Prostate gland (tissue), 2 donors: ENCODE data around the gene NPC1. TPM values are rescaled to one million over a fixed set of nuclear protein-coding genes. Genes with fewer than 3 reads are reported as not detected.
A peak's percentile ranks its signal among the peaks of the same experiment; 100 is the strongest.

Experiments
- DNase-seq: peaks from one replicate; pipeline ENCODE4 v3.0.0-alpha.2; 2019; ENCODE audit warnings: low spot score
- H3K27ac ChIP-seq, 2 donors: fragments of 200-600 bp; sonication (generic); 2 replicates each; pipeline ENCODE4 v1.5.1; 2017 to 2019
- H3K27me3 ChIP-seq: fragments of 200-600 bp; sonication (generic); replicated peaks from 2 replicates; pipeline ENCODE4 v1.5.1; 2019; ENCODE audit not compliant: insufficient read depth
- H3K36me3 ChIP-seq, 2 donors: fragments of 200-600 bp; sonication (generic); 1 replicate in 1 of 2; 2 replicates in 1 of 2; pipeline versions ENCODE4 v1.5.1 to v1.8.1; 2017 to 2019
- H3K4me1 ChIP-seq: fragments of 200-600 bp; sonication (generic); replicated peaks from 2 replicates; pipeline ENCODE4 v1.5.1; 2019
- H3K4me3 ChIP-seq, 2 donors: fragments of 200-600 bp; sonication (generic); 2 replicates each; pipeline ENCODE4 v1.5.1; 2017 to 2019
- H3K9me3 ChIP-seq: fragments of 200-600 bp; sonication (generic); 2 replicates; pipeline ENCODE4 v1.5.1; 2017
- CTCF ChIP-seq, 4 experiments: fragments of 200-600 bp in 2 of 4; fragments of 450-650 bp in 2 of 4; sonication (generic) in 2 of 4; IDR thresholded peaks; 1 replicate in 3 of 4; 2 replicates in 1 of 4; pipeline ENCODE4 v1.5.1; 2016 to 2019; ENCODE audit warnings: antibody characterized with exemption in 4 of 4, mild to moderate bottlenecking in 2 of 4, moderate library complexity in 2 of 4
- POLR2A ChIP-seq: fragments of 450-650 bp; IDR thresholded peaks from one replicate; pipeline ENCODE4 v1.6.1; 2016; ENCODE audit warnings: antibody characterized with exemption, mild to moderate bottlenecking
- POLR2AphosphoS5 ChIP-seq: sonication (generic); formaldehyde crosslinking; IDR thresholded peaks from one replicate; pipeline ENCODE4 v1.6.1; 2017; ENCODE audit warnings: antibody characterized with exemption
- WGBS: methylation state at CpG from one replicate; pipeline ENCODE4 v1.1.5; 2018; 5-methylcytosine and 5-hydroxymethylcytosine counted together
- intact Hi-C: fragments of 100-400 bp; cut with DNase I; formaldehyde crosslinking; loops from one replicate; pipeline ENCODE4 v1.14.2; 2022
- total RNA-seq, 2 donors: library from RNA; depleted of rRNA; stranded (reverse); fragments of >200 nt; gene quantifications; one replicate each; pipeline ENCODE4 v1.1.0, GENCODE V29; 2016

NPC1 gene
- total RNA-seq, 2 donors from 2014 or later: 32.0 to 63.5 TPM

GRCh38 chr18:23503963-23504344 is 82.4 kb downstream of the NPC1 start:
- intact Hi-C loops: loop anchor here (2.0 to 10.0 kb wide), 4 partner anchors 51 to 369 kb away; partner anchors contain the start of genes CABLES1, NPC1 and RIOK3
- Histone ChIP-seq H3K9me3 (no peaks in the 10 kb centered on the region), H3K4me3 (peak overlapping the region; percentile 79 to 90), H3K4me1 (no peaks in the 10 kb centered on the region), H3K27ac (peak overlapping the region; percentile 9 to 91), H3K27me3 (no peaks in the 10 kb centered on the region), H3K36me3 (no peaks in the 10 kb centered on the region)
- 4% methylated on average over 21 of the region's 21 CpGs for WGBS
- no peak for DNase-seq
- TF ChIP-seq CTCF (IDR thresholded peaks at IDR 0.05) (no peak), POLR2A (no peak), POLR2AphosphoS5 (no peak)

GRCh38 chr18:23503038-23503962 is 83.0 kb downstream of the NPC1 start, which contains the start of gene RMC1:
Gene RMC1 (plus strand): TSS chr18:23503511. CDS start chr18:23503619, 108 bp downstream.
- H3K27ac ChIP-seq: peak within 1 kb of the TSS; percentile 91 to 92
- H3K4me3 ChIP-seq: peak within 1 kb of the TSS; percentile 79 to 90
- TF ChIP-seq POLR2A (peak; percentile 72), CTCF (IDR thresholded peaks at IDR 0.05) (peak in 2 of 4 experiments; percentile 12 to 32), POLR2AphosphoS5 (peak; percentile 87)
- H3K36me3 ChIP-seq: no peaks in the 10 kb centered on the region
- WGBS: under 1% methylated on average over 75 of the region's 110 CpGs
- H3K27me3 ChIP-seq: no peaks in the 10 kb centered on the region
- intact Hi-C loops: loop anchor here (5.0 to 10.0 kb wide), 3 partner anchors 66 to 368 kb away; partner anchors contain the start of genes CABLES1 and NPC1
- DNase-seq: peak; percentile 93
- H3K9me3 ChIP-seq: no peaks in the 10 kb centered on the region
- no peaks in the 10 kb centered on the region for H3K4me1 ChIP-seq

GRCh38 chr18:23502516-23503037 is 83.7 kb downstream of the NPC1 start:
- Histone ChIP-seq H3K9me3 (no peaks in the 10 kb centered on the region), H3K4me1 (no peaks in the 10 kb centered on the region)
- intact Hi-C loops: loop anchor here (5.0 to 10.0 kb wide), 3 partner anchors 65 to 368 kb away; partner anchors contain the start of genes CABLES1 and NPC1

GRCh38 chr18:23501626-23502025 is 84.7 kb downstream of the NPC1 start:
- H3K27me3 ChIP-seq: no peaks in the 10 kb centered on the region
- no peak overlapping the region for H3K27ac ChIP-seq
- no peaks in the 10 kb centered on the region for H3K36me3 ChIP-seq
- intact Hi-C loops: loop anchor here (5.0 to 10.0 kb wide), 3 partner anchors 64 to 367 kb away; partner anchors contain the start of genes CABLES1 and NPC1
- WGBS: 88% methylated on average over 6 of the region's 6 CpGs
- no peaks in the 10 kb centered on the region for H3K4me1 ChIP-seq
- no peak overlapping the region for H3K4me3 ChIP-seq
- TF ChIP-seq CTCF (IDR thresholded peaks at IDR 0.05): no peak
- TF ChIP-seq POLR2AphosphoS5: no peak
- no peak for TF ChIP-seq POLR2A
- no peak for DNase-seq
- no peaks in the 10 kb centered on the region for H3K9me3 ChIP-seq

More at GRCh38 chr18:23502516-23503037, 83.7 kb downstream of the NPC1 start:
- Histone ChIP-seq H3K4me3 (peak overlapping the region; percentile 79 to 90), H3K36me3 (no peaks in the 10 kb centered on the region), H3K27me3 (no peaks in the 10 kb centered on the region), H3K27ac (peak overlapping the region; percentile 91 to 92)
- 23% methylated on average over 6 of the region's 6 CpGs for WGBS
- TF ChIP-seq POLR2A (no peak), POLR2AphosphoS5 (no peak)
- DNase-seq: no peak

- H3K36me3 ChIP-seq: no peaks in the 10 kb centered on the region
- no peaks in the 10 kb centered on the region for H3K4me1 ChIP-seq
- no peak overlapping the region for H3K27ac ChIP-seq
- DNase-seq: no peak
- H3K9me3 ChIP-seq: no peaks in the 10 kb centered on the region
- 52% methylated on average over 11 of the region's 11 CpGs for whole genome bisulfite sequencing
- intact Hi-C loops: no loop called here
- H3K27me3 ChIP-seq: no peaks in the 10 kb centered on the region
- TF ChIP-seq POLR2AphosphoS5: no peak
- H3K4me3 ChIP-seq: no peak overlapping the region
Observed at GRCh38 chr18:23499291-23499781, 87.0 kb downstream of the NPC1 start.
